ENCODE data around the gene OMP. TPM values are rescaled to one million over a fixed set of nuclear protein-coding genes. Genes with fewer than 3 reads are reported as not detected.

The OMP gene
- polyA plus RNA-seq, 3 donors = not detected

- WGBS, 3 donors = 74 to 77% (median 75%) methylated on average over 8 of the region's 8 CpGs
Measured at GRCh38 chr11:77113382-77114088, 10.9 kb downstream of the OMP start.

GRCh38 chr11:77114089-77114463, 11.4 kb downstream of the OMP start:
- no peak overlapping the region for H3K27ac ChIP-seq (ENCODE audit: low read depth, low read length)
- WGBS, 3 donors = 95 to 97% (median 96%) methylated on average over 13 of the region's 13 CpGs

More at GRCh38 chr11:77113382-77114088, 10.9 kb downstream of the OMP start:
- no peak overlapping the region for H3K27ac ChIP-seq (ENCODE audit: low read depth, low read length)

GRCh38 chr11:77115181-77115611, 12.6 kb downstream of the OMP start:
- H3K27ac ChIP-seq (ENCODE audit: low read depth, low read length) = no peak overlapping the region
- WGBS, 3 donors = 96 to 98% (median 96%) methylated on average over 16 of the region's 16 CpGs

- WGBS, 3 donors = 88 to 95% (median 89%) methylated on average over 15 of the region's 15 CpGs
- H3K27ac ChIP-seq (ENCODE audit: low read depth, low read length) = no peak overlapping the region
Measured at GRCh38 chr11:77115956-77116355, 13.3 kb downstream of the OMP start.

- WGBS, 3 donors = 69 to 86% (median 86%) methylated on average over 7 of the region's 7 CpGs
- no peak overlapping the region for H3K27ac ChIP-seq (ENCODE audit: low read depth, low read length)
Measured at GRCh38 chr11:77117492-77117891, 14.9 kb downstream of the OMP start.

GRCh38 chr11:77118086-77118485, 15.4 kb downstream of the OMP start:
- WGBS, 3 donors = 91 to 93% (median 91%) methylated on average over 17 of the region's 17 CpGs

GRCh38 chr11:77118971-77119370, 16.3 kb downstream of the OMP start:
- H3K27ac ChIP-seq (ENCODE audit: low read depth, low read length) = no peak overlapping the region
- WGBS, 3 donors = 94 to 96% (median 94%) methylated on average over 10 to 12 of the region's 12 CpGs

More at GRCh38 chr11:77118086-77118485, 15.4 kb downstream of the OMP start:
- no peak overlapping the region for H3K27ac ChIP-seq (ENCODE audit: low read depth, low read length)

- WGBS, 3 donors = 92 to 96% (median 94%) methylated on average over 9 of the region's 9 CpGs
Measured at GRCh38 chr11:77119531-77119936, 16.9 kb downstream of the OMP start.

GRCh38 chr11:77120571-77120970, 17.9 kb downstream of the OMP start:
- 90 to 93% (median 93%) methylated on average over 19 of the region's 19 CpGs for WGBS, 3 donors
- no peak overlapping the region for H3K27ac ChIP-seq (ENCODE audit: low read depth, low read length)

More at GRCh38 chr11:77119531-77119936, 16.9 kb downstream of the OMP start:
- no peak overlapping the region for H3K27ac ChIP-seq (ENCODE audit: low read depth, low read length)

GRCh38 chr11:77121096-77121640, 18.5 kb downstream of the OMP start:
- WGBS, 3 donors = 82 to 85% (median 85%) methylated on average over 10 of the region's 10 CpGs
- no peak overlapping the region for H3K27ac ChIP-seq (ENCODE audit: low read depth, low read length)

GRCh38 chr11:77121876-77122575, 19.4 kb downstream of the OMP start:
- no peak overlapping the region for H3K27ac ChIP-seq (ENCODE audit: low read depth, low read length)
- WGBS, 3 donors = 89 to 95% (median 93%) methylated on average over 8 of the region's 8 CpGs

- 81 to 90% (median 87%) methylated on average over 7 of the region's 7 CpGs for WGBS, 3 donors
Measured at GRCh38 chr11:77122576-77123212, 20.1 kb downstream of the OMP start.

GRCh38 chr11:77123591-77123990, 21.0 kb downstream of the OMP start:
- H3K27ac ChIP-seq (ENCODE audit: low read depth, low read length) = no peak overlapping the region
- WGBS, 3 donors = 92 to 97% (median 93%) methylated on average over 5 to 8 of the region's 8 CpGs

More at GRCh38 chr11:77122576-77123212, 20.1 kb downstream of the OMP start:
- no peak overlapping the region for H3K27ac ChIP-seq (ENCODE audit: low read depth, low read length)

GRCh38 chr11:77124041-77124440, 21.4 kb downstream of the OMP start:
- H3K27ac ChIP-seq (ENCODE audit: low read depth, low read length) = no peak overlapping the region
- 87 to 88% (median 87%) methylated on average over 8 of the region's 8 CpGs for WGBS, 3 donors

- H3K27ac ChIP-seq (ENCODE audit: low read depth, low read length) = no peak overlapping the region
- WGBS, 3 donors = 83 to 89% (median 86%) methylated on average over 6 of the region's 6 CpGs
Measured at GRCh38 chr11:77124488-77124887, 21.8 kb downstream of the OMP start.

- no peak overlapping the region for H3K27ac ChIP-seq (ENCODE audit: low read depth, low read length)
- WGBS, 3 donors = 37 to 74% (median 45%) methylated on average over 6 of the region's 6 CpGs
Measured at GRCh38 chr11:77125191-77125590, 22.6 kb downstream of the OMP start.

GRCh38 chr11:77125695-77126094, 23.1 kb downstream of the OMP start:
- WGBS, 3 donors = 71 to 93% (median 84%) methylated on average over 4 of the region's 4 CpGs

GRCh38 chr11:77126156-77126775, 23.6 kb downstream of the OMP start:
- 74 to 77% (median 75%) methylated on average over 17 of the region's 17 CpGs for WGBS, 3 donors
- H3K27ac ChIP-seq (ENCODE audit: low read depth, low read length) = no peak overlapping the region

More at GRCh38 chr11:77125695-77126094, 23.1 kb downstream of the OMP start:
- no peak overlapping the region for H3K27ac ChIP-seq (ENCODE audit: low read depth, low read length)
